SK-N-SH (cell line): ENCODE measurements around the gene TMX2.

Experiments used
- CTCF ChIP-seq: fragments of 200-600 bp; sonication (generic); IDR thresholded peaks from 2 replicates; pipeline ENCODE4 v1.6.1; 2017; ENCODE audit warnings: antibody characterized with exemption, mild to moderate bottlenecking, moderate library complexity
- EP300 ChIP-seq, 2 experiments: IDR thresholded peaks; 2 replicates each; pipeline versions ENCODE4 v1.4.0 to v1.6.1; 2012; ENCODE audit warnings: borderline replicate concordance in 1 of 2, low read depth in 1 of 2, low read length in 1 of 2
- EZH2phosphoT487 ChIP-seq: fragments of 200-600 bp; sonication (generic); IDR thresholded peaks from 2 replicates; pipeline ENCODE4 v1.6.1; 2017; ENCODE audit warnings: low read depth, mixed run types, mild to moderate bottlenecking, antibody characterized with exemption, moderate library complexity, borderline replicate concordance
- GABPA ChIP-seq: IDR thresholded peaks from 2 replicates; pipeline ENCODE4 v1.4.0; 2012; ENCODE audit warnings: low read depth, mild to moderate bottlenecking
- MAX ChIP-seq: IDR thresholded peaks from 2 replicates; pipeline ENCODE4 v1.4.0; 2012; ENCODE audit warnings: low read depth
- POLR2AphosphoS5 ChIP-seq: IDR thresholded peaks from 2 replicates; pipeline ENCODE4 v1.6.1; 2012; ENCODE audit warnings: low read depth, low read length
- REST ChIP-seq: IDR thresholded peaks from 2 replicates; pipeline ENCODE4 v1.6.1; 2012; ENCODE audit warnings: mild to moderate bottlenecking, low read depth, low read length, moderate library complexity
- RFX5 ChIP-seq: IDR thresholded peaks from 2 replicates; pipeline ENCODE4 v1.6.1; 2012; ENCODE audit warnings: mild to moderate bottlenecking, improper control_type of control experiment, low read length
- TAF1 ChIP-seq: IDR thresholded peaks from 2 replicates; pipeline ENCODE4 v1.6.1; 2012; ENCODE audit warnings: low read depth, mild to moderate bottlenecking, low read length, moderate library complexity, borderline replicate concordance
- TCF12 ChIP-seq: IDR thresholded peaks from 2 replicates; pipeline ENCODE4 v1.4.0; 2012
- USF2 ChIP-seq: fragments of 150-350 bp; IDR thresholded peaks from 2 replicates; pipeline ENCODE4 v1.6.1; 2017; ENCODE audit warnings: antibody characterized with exemption, low read length, low read depth, borderline replicate concordance
- ZBTB33 ChIP-seq: IDR thresholded peaks from 2 replicates; pipeline ENCODE4 v1.4.0; 2012; ENCODE audit warnings: low read depth, borderline replicate concordance

GRCh38 chr11:57668434-57668782 lies 44.0 kb upstream of the TMX2 start:
- no peak for TF ChIP-seq CTCF
- TF ChIP-seq GABPA: no peak
- no peak for TF ChIP-seq RFX5
- TF ChIP-seq EP300 (IDR thresholded peaks at IDR 0.05; ENCODE audit: borderline replicate concordance in 1 of 2, low read depth in 1 of 2, low read length in 1 of 2): no peak
- TF ChIP-seq USF2: no peak
- no peak for TF ChIP-seq ZBTB33
- no peak for TF ChIP-seq POLR2AphosphoS5
- TF ChIP-seq EZH2phosphoT487: no peak
- TF ChIP-seq REST: no peak
- no peak for TF ChIP-seq TAF1
- TF ChIP-seq TCF12: no peak
- no peak for TF ChIP-seq MAX
